Subcutaneous abdominal adipose tissue (tissue), 5 donors: ENCODE results near the gene CPD.
"Not testable (repeated sequence)": the region's sequence is repeated elsewhere in the genome, so short reads cannot be mapped to it uniquely, and the experiment has no call there.

Experiments used
- H3K27ac ChIP-seq: one replicate; pipeline ENCODE4 v1.7.0; 2013; ENCODE audit warnings: low read depth, mild to moderate bottlenecking, inconsistent platforms, low read length, moderate library complexity
- H3K27me3 ChIP-seq, 5 donors: one replicate each; pipeline ENCODE4 v1.7.0; 2013; ENCODE audit warnings: low read length in 5 of 5, inconsistent platforms in 1 of 5; ENCODE audit not compliant: control insufficient read depth in 5 of 5, insufficient read depth in 4 of 5
- H3K36me3 ChIP-seq, 5 donors: one replicate each; pipeline ENCODE4 v1.7.0; 2013; ENCODE audit warnings: low read length in 5 of 5; ENCODE audit not compliant: control insufficient read depth in 5 of 5, insufficient read depth in 5 of 5
- H3K4me1 ChIP-seq, 5 donors: one replicate each; pipeline ENCODE4 v1.7.0; 2013; ENCODE audit warnings: low read length in 5 of 5, mild to moderate bottlenecking in 3 of 5, moderate library complexity in 1 of 5; ENCODE audit not compliant: control insufficient read depth in 5 of 5, insufficient read depth in 5 of 5
- H3K4me3 ChIP-seq, 5 donors: one replicate each; pipeline ENCODE4 v1.7.0; 2013; ENCODE audit warnings: low read length in 5 of 5, low read depth in 1 of 5
- H3K9ac ChIP-seq, 5 donors: one replicate each; pipeline ENCODE4 v1.7.0; 2013; ENCODE audit warnings: low read length in 5 of 5, mild to moderate bottlenecking in 4 of 5, moderate library complexity in 3 of 5
- H3K9me3 ChIP-seq, 5 donors: one replicate each; pipeline ENCODE4 v1.7.0; 2013; ENCODE audit warnings: low read length in 5 of 5; ENCODE audit not compliant: control insufficient read depth in 5 of 5
- donor health status: healthy.
- donor health status: healthy.
- donor health status: healthy.
- donor health status: healthy.
- donor health status: healthy.

Gene CPD

DNA sequence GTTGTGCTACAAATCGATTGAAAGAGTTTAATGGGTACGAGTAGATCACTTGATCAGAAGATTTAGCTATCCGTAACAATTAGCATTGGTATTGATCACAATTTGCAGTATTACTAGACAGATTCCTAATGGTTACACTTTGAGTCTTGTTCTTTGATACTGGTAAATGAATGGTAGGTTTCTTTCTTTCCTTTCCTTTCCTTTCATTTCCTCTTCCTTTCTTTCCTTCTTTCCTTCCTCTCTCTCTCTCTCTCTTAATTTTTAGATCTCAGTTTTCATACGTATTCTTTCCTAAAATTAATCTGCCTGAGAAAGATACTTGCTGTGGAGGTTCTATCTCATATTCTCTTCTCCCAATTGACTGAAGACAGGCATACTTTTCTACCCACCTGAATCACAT lies 17.9 kb downstream of the CPD start:
- H3K4me3 ChIP-seq, result no peak overlapping the region
- H3K36me3 ChIP-seq, result peaks cover 0 to 4% (median 1%) of the 10 kb centered on the region in 5 donors
- no peak overlapping the region for H3K27ac ChIP-seq
- H3K9me3 ChIP-seq, result no peaks in the 10 kb centered on the region
- no peaks in the 10 kb centered on the region for H3K27me3 ChIP-seq
- H3K9ac ChIP-seq, result no peak overlapping the region
- H3K4me1 ChIP-seq, result peaks cover 0 to 6% (median 3%) of the 10 kb centered on the region in 5 donors

DNA sequence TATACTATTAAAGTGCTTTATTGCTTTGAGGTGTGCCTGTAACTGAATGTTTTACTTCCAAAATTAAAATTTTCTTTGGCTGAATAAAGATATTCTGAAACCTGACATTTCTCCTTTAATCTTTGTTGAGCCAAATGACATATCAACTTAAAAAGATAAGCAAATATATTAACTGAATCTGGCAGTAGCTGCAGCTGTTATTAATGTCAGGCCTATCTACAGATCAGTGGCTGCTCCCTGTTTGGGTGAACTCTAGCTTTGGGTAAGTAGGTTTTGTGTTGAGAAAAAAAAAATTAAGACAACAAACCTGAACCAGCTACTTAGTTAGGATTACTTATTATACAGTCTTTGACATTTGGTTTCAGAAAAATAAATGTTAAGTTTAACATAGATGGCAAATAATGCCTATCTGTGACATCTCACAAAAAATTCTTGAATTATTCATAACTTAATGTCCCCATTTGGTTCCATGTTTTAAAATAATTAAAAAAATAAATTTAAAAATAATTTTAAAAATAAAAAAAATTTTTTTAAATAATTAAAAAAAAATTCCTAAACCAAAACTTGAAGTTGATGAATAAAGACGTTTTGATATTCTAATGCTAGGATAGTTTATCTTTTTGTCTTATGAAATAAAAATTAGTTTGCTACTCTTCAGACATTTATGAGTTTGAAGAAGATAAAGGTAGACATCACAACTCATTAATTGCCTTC lies 19.8 kb downstream of the CPD start:
- peaks cover 0 to 6% (median 3%) of the 10 kb centered on the region in 5 donors for H3K4me1 ChIP-seq
- H3K36me3 ChIP-seq, result peaks cover 0 to 5% (median 2%) of the 10 kb centered on the region in 5 donors
- H3K9me3 ChIP-seq, result no peaks in the 10 kb centered on the region
- no peak overlapping the region for H3K4me3 ChIP-seq
- H3K9ac ChIP-seq, result no peak overlapping the region
- no peak overlapping the region for H3K27ac ChIP-seq
- no peaks in the 10 kb centered on the region for H3K27me3 ChIP-seq

DNA sequence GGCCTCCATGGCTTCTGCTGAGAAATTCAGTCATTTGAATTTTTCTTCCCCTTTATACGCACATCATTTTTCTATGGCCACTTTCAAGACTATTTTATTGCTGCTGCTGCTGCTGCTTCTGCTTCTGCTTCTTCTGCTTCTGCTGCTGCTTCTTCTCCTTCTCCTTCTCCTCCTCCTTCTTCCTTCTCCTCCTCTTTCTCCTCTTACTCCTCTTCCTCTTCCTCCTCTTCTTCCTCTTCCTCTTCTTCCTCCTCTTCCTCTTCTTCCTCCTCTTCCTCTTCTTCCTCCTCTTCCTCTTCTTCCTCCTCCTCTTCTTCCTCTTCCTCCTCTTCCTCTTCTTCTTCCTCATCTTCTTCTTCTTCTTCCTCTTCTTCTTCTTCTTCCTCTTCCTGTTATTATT lies 22.4 kb downstream of the CPD start:
- H3K9ac ChIP-seq, result no peak overlapping the region
- peaks cover 0 to 5% (median 0%) of the 10 kb centered on the region in 5 donors for H3K4me1 ChIP-seq
- H3K27me3 ChIP-seq, result no peaks in the 10 kb centered on the region
- H3K9me3 ChIP-seq, result no peaks in the 10 kb centered on the region
- no peak overlapping the region for H3K4me3 ChIP-seq
- peaks cover 0 to 9% (median 0%) of the 10 kb centered on the region in 5 donors for H3K36me3 ChIP-seq
- no peak overlapping the region for H3K27ac ChIP-seq

DNA sequence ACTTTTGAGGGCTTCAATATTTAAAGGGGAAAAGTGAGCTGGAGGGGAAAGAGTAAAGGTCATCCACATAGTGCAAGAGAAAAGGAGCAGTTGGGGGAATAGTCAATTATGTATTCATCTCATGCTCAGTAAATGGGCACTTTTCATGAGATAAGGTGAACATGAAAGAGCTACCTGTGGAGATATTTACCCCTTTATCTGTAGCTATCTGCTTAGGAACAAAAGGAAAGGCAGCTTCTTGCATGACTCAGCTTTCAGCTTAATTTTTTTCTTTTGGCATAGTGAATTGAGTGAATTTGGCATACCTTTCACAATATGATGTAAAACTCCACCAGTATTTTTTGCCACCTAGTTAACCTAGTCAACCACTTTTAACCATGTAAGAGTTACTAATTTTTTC lies 26.4 kb downstream of the CPD start:
- H3K36me3 ChIP-seq, result peaks cover 0 to 9% (median 0%) of the 10 kb centered on the region in 5 donors
- no peak overlapping the region for H3K27ac ChIP-seq
- H3K9ac ChIP-seq, result no peak overlapping the region
- no peak overlapping the region for H3K4me3 ChIP-seq
- no peaks in the 10 kb centered on the region for H3K27me3 ChIP-seq
- H3K9me3 ChIP-seq, result no peaks in the 10 kb centered on the region
- H3K4me1 ChIP-seq, result peaks cover 0 to 5% (median 0%) of the 10 kb centered on the region in 5 donors

DNA sequence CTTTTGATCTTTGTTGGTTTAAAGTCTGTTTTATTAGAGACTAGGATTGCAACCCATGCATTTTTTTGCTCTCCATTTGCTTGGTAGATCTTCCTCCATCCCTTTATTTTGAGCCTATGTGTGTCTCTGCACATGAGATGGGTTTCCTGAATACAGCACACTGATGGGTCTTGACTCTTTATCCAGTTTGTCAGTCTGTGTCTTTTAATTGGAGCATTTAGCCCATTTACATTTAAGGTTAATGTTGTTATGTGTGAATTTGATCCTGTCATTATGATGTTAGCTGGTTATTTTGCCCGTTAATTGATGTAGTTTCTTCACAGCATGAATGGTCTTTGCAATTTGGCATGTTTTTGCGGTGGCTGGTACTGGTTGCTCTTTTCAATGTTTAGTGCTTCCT lies 31.9 kb downstream of the CPD start:
- H3K4me3 ChIP-seq, H3K9me3 ChIP-seq, H3K9ac ChIP-seq, H3K36me3 ChIP-seq, H3K27me3 ChIP-seq, H3K27ac ChIP-seq, H3K4me1 ChIP-seq: not testable (repeated sequence)

DNA sequence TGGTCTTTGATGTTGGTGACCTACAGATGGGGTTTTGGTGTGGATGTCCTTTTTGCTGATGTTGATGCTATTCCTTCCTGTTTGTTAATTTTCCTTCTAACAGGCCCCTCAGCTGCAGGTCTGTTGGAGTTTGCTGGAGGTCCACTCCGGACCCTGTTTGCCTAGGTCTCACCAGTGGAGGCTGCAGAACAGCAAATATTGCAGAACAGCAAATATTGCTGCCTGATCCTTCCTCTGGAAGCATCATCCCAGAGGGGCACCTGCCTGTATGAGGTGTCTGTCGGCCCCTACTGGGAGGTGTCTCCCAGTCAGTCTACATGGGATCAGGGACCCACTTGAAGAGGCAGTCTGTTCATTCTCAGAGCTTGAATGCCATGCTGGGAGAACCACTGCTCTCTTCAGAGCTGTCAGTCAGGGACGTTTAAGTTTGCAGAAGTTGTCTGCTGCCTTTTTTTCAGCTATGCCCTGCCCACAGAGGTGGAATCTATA lies 33.3 kb downstream of the CPD start:
- H3K9me3 ChIP-seq, H3K4me3 ChIP-seq, H3K27ac ChIP-seq, H3K27me3 ChIP-seq, H3K36me3 ChIP-seq, H3K4me1 ChIP-seq, H3K9ac ChIP-seq: not testable (repeated sequence)

DNA sequence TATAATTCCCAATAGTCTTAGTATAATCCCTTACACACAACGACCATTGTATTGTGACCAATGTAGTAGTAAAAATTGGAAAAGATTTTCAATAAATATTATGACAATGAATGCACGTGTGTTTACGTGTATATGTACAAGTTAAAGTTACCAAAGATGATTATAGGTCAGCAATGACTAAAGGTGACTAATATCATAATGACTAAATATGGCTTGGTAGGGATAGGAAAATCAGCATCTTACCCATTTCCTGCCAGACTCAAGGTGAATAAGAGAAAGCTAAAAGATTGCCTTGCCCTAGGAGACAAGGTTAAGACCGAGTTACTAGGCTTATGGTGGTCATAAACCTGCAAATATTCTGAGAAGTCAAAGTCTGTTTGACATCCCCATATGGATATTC lies 34.4 kb downstream of the CPD start:
- Histone ChIP-seq H3K9ac (no peak overlapping the region), H3K36me3 (no peaks in the 10 kb centered on the region), H3K9me3 (no peaks in the 10 kb centered on the region), H3K27me3 (no peaks in the 10 kb centered on the region), H3K27ac (no peak overlapping the region), H3K4me1 (no peaks in the 10 kb centered on the region), H3K4me3 (no peak overlapping the region)

DNA sequence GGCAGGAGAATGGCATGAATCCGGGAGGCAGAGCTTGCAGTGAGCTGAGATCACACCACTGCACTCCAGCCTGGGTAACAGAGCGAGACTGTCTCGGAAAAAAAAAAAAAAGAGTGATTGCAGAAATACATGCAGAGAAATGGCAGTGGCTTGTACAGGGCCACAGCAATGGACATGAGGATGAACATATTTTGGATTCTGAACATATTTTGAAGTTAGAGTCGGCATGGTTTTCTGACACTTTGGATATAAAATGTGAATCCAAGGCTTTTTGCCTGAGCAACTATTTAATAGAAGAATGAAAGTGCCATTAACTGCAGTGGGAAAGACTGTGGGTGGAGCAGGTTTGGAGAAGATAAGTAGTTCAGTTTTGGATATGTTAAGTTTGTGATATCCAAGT lies 35.8 kb downstream of the CPD start:
- H3K9me3 ChIP-seq, result no peaks in the 10 kb centered on the region
- H3K36me3 ChIP-seq, result no peaks in the 10 kb centered on the region
- no peaks in the 10 kb centered on the region for H3K27me3 ChIP-seq
- H3K4me1 ChIP-seq, result no peaks in the 10 kb centered on the region
- H3K9ac ChIP-seq, result no peak overlapping the region
- H3K4me3 ChIP-seq, result no peak overlapping the region
- no peak overlapping the region for H3K27ac ChIP-seq

DNA sequence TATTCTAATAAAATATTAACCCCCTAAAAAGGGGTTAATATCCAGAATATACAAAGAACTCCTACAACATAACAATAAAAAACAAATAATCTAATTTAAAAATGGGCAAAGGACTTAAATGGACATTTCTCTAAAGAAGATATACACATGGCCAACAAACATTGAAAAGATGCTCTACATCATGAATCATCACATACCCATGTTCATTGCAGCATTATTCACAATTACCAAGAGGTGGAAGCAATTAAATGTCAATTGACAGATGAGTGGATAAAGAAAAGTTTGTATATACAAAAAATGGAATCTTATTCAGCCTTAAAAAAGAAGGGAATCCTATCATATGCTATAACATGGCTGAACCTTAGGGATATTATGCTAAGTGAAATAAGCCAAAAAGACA lies 36.8 kb downstream of the CPD start:
- Histone ChIP-seq H3K27ac (no peak overlapping the region), H3K27me3 (no peaks in the 10 kb centered on the region), H3K9me3 (no peaks in the 10 kb centered on the region), H3K4me1 (no peaks in the 10 kb centered on the region), H3K36me3 (no peaks in the 10 kb centered on the region), H3K9ac (no peak overlapping the region), H3K4me3 (no peak overlapping the region)

DNA sequence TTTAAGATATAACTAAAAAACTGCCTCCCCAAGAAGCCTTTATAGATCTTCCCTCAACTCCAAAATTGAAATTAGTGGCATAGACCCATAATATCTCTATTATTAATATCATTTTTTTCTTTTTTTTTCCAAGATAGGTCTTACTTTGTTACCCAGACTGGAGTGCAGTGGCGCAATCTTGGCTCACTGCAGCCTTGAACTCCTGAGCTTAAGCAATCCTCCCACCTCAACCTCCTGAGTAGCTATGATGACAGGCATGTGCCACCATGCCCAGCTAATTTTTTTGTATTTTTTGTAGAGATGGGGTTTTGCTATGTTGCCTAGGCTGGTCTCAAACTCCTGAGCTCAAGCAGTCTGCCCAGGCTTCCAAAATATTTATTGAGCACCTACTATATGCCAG lies 39.3 kb downstream of the CPD start:
- not testable (repeated sequence) for H3K9me3 ChIP-seq, H3K27ac ChIP-seq, H3K27me3 ChIP-seq, H3K4me3 ChIP-seq, H3K9ac ChIP-seq, H3K4me1 ChIP-seq
- H3K36me3 ChIP-seq, result peaks cover 8 to 22% (median 16%) of the 10 kb centered on the region in 5 donors
